GM23338 (cell line): Measurements from ENCODE around the gene TSPAN4.

Experiments
- EZH2phosphoT487 ChIP-seq: fragments of 200-600 bp; sonication (generic); IDR thresholded peaks from one replicate; pipeline ENCODE4 v1.8.1; 2018; ENCODE audit warnings: antibody characterized with exemption; ENCODE audit not compliant: unreplicated experiment
- STAT1 ChIP-seq: IDR thresholded peaks from one replicate; pipeline ENCODE4 v1.6.1; 2016; ENCODE audit warnings: antibody characterized with exemption; ENCODE audit not compliant: unreplicated experiment
- TF ChIP-seq, protein P1 (sequence below), 2 experiments: fragments of 200-600 bp in 1 of 2; sonication (generic) in 1 of 2; conservative IDR thresholded peaks; 2 replicates each; pipeline versions ENCODE4 v1.5.1 to v1.6.1; 2016 to 2017; ENCODE audit warnings: antibody characterized with exemption in 2 of 2, low read depth in 2 of 2, mild to moderate bottlenecking in 2 of 2, moderate library complexity in 1 of 2

- TF ChIP-seq, protein P1, sequence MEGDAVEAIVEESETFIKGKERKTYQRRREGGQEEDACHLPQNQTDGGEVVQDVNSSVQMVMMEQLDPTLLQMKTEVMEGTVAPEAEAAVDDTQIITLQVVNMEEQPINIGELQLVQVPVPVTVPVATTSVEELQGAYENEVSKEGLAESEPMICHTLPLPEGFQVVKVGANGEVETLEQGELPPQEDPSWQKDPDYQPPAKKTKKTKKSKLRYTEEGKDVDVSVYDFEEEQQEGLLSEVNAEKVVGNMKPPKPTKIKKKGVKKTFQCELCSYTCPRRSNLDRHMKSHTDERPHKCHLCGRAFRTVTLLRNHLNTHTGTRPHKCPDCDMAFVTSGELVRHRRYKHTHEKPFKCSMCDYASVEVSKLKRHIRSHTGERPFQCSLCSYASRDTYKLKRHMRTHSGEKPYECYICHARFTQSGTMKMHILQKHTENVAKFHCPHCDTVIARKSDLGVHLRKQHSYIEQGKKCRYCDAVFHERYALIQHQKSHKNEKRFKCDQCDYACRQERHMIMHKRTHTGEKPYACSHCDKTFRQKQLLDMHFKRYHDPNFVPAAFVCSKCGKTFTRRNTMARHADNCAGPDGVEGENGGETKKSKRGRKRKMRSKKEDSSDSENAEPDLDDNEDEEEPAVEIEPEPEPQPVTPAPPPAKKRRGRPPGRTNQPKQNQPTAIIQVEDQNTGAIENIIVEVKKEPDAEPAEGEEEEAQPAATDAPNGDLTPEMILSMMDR (conservative IDR thresholded peaks at IDR 0.05; ENCODE audit: low read depth in 2 of 2): no peak
- TF ChIP-seq EZH2phosphoT487: no peak
- no peak for TF ChIP-seq STAT1
Observed at GRCh38 chr11:843818-844692, 1.4 kb downstream of the TSPAN4 start.
